ENCODE data around the gene LYZL6. TPM values are rescaled to one million over a fixed set of nuclear protein-coding genes. Genes with fewer than 3 reads are reported as not detected.
"Not testable (repeated sequence)": the region's sequence is repeated elsewhere in the genome, so short reads cannot be mapped to it uniquely, and the experiment has no call there.

LYZL6 gene
- total RNA-seq, 1 donor from 2014 or later: not detected

GRCh38 chr17:35900708-35901480 is 42.6 kb downstream of the LYZL6 start:
- Mint-ChIP-seq H3K4me1 (ENCODE audit: low read depth) (no peaks in the 10 kb centered on the region), H3K9me3 (ENCODE audit: low read depth) (no peaks in the 10 kb centered on the region), H3K27ac (no peak overlapping the region), H3K36me3 (ENCODE audit: insufficient read depth) (no peaks in the 10 kb centered on the region), H3K27me3 (peaks cover 2% of the 10 kb centered on the region), H3K4me3 (ENCODE audit: low read depth) (no peak overlapping the region)
- DNase-seq (ENCODE audit: low spot score, unreplicated experiment): no peak
- no peak for TF ChIP-seq CTCF (IDR thresholded peaks at IDR 0.05; ENCODE audit: unreplicated experiment)

- Mint-ChIP-seq H3K4me1 (ENCODE audit: low read depth) (no peaks in the 10 kb centered on the region), H3K4me3 (ENCODE audit: low read depth) (no peak overlapping the region), H3K9me3 (ENCODE audit: low read depth) (no peaks in the 10 kb centered on the region), H3K27ac (no peak overlapping the region), H3K36me3 (ENCODE audit: insufficient read depth) (no peaks in the 10 kb centered on the region), H3K27me3 (peaks cover 2% of the 10 kb centered on the region)
- no peak for DNase-seq (ENCODE audit: low spot score, unreplicated experiment)
- TF ChIP-seq CTCF (IDR thresholded peaks at IDR 0.05; ENCODE audit: unreplicated experiment): no peak
Observed at GRCh38 chr17:35900280-35900679, 43.2 kb downstream of the LYZL6 start.

- Mint-ChIP-seq H3K27me3 (peaks cover 2% of the 10 kb centered on the region), H3K9me3 (ENCODE audit: low read depth) (no peaks in the 10 kb centered on the region), H3K27ac (no peak overlapping the region), H3K4me3 (ENCODE audit: low read depth) (no peak overlapping the region), H3K36me3 (ENCODE audit: insufficient read depth) (no peaks in the 10 kb centered on the region), H3K4me1 (ENCODE audit: low read depth) (no peaks in the 10 kb centered on the region)
- DNase-seq (ENCODE audit: low spot score, unreplicated experiment): no peak
- no peak for TF ChIP-seq CTCF (IDR thresholded peaks at IDR 0.05; ENCODE audit: unreplicated experiment)
Observed at GRCh38 chr17:35898283-35899070, 45.0 kb downstream of the LYZL6 start.

GRCh38 chr17:35897772-35898171 is 45.7 kb downstream of the LYZL6 start:
- not testable (repeated sequence) for DNase-seq (ENCODE audit: low spot score, unreplicated experiment); H3K36me3 Mint-ChIP-seq (ENCODE audit: insufficient read depth); H3K4me1 Mint-ChIP-seq (ENCODE audit: low read depth); H3K27ac Mint-ChIP-seq; H3K4me3 Mint-ChIP-seq (ENCODE audit: low read depth); H3K9me3 Mint-ChIP-seq (ENCODE audit: low read depth); H3K27me3 Mint-ChIP-seq

GRCh38 chr17:35895636-35896587 is 47.6 kb downstream of the LYZL6 start:
- Mint-ChIP-seq H3K4me3 (ENCODE audit: low read depth) (no peak overlapping the region), H3K9me3 (ENCODE audit: low read depth) (no peaks in the 10 kb centered on the region), H3K27me3 (peaks cover 2% of the 10 kb centered on the region), H3K27ac (no peak overlapping the region), H3K36me3 (ENCODE audit: insufficient read depth) (no peaks in the 10 kb centered on the region), H3K4me1 (ENCODE audit: low read depth) (peaks cover 2% of the 10 kb centered on the region)
- DNase-seq (ENCODE audit: low spot score, unreplicated experiment): no peak
- TF ChIP-seq CTCF (IDR thresholded peaks at IDR 0.05; ENCODE audit: unreplicated experiment): no peak

All from progenitor cell of endocrine pancreas (in vitro differentiated cells).